HG03060 (cell line): ENCODE measurements around the gene C16orf74.

Source experiments
- ATAC-seq: cut with Tn5 transposase; IDR thresholded peaks from one replicate; pipeline ENCODE4 v1.9.1; 2021; ENCODE audit warnings: low read depth, moderate number of reproducible peaks; ENCODE audit not compliant: unreplicated experiment

Gene C16orf74

DNA sequence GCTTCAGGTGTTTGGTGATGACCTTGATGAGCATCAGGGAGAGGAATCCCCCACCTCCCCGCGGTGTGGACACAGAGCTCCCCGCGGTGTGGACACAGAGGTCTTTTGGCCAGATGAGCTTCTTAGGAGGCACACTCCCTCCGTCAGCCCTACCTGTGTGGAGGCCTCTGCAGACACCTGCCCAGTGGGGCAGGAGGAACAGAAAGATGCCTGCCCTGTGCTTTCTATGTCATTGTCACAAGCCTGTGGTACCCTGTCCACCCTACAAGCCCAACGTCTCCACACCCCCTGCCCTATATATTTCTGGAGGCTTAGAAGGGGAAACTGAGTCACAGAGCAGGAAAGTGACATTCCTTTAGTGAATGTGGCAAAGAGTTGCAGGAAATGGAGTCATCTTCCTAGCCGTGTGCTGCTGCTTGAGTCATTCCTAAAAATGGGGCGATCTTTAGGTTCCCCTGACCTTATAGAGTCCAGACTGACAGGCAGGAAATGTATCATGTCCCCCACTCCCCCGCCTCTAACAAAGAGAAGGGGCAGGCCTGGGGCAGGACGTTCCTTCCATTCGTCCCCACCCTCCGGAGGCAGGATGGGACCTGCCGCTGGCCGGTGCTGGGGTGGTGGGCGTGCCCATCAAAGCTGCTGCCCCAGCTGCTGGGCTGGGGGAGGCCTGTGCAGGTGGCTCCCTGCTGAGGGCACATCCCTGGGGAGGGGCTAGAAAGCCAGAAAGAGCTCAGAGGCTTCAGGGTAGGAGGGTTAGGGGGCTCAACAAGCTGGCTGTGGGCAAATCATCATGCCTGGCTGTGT is 1.0 kb upstream of the C16orf74 start:
- ATAC-seq: no peak

DNA sequence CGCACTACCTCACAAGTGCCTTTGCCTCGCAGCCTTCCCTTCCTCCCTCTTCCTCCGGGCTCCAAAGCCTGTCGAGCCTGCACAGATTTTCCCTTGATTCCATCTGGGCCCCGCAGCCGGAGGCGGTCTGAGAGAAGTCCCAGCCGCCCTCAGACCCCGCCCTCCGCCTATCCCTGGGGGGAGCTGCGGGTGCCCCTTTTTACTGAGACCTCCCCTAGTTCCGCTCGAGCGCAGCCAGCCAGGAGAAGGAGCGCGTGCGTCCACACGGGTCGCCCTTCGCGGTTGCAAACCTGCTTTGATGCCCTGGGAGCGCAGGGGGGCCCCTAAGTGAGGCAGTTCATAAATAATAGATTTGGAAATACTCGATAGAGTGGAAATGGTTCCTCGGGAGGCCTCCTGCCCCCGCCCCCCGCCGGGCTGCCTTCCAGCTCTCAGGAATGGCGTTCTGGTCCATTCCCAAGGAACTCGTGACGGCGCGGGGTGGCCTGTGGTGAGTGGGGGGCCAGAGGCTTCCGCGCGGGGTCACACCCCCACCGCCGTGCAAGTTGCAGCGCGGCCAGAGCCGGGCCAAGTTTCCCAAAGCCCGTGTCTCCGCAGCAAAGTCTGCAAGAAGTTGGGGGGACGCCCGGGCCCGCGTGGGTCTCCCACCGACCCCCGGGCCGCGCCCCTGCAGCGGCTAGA is 610 bp downstream of the C16orf74 start:
- ATAC-seq: no peak

DNA sequence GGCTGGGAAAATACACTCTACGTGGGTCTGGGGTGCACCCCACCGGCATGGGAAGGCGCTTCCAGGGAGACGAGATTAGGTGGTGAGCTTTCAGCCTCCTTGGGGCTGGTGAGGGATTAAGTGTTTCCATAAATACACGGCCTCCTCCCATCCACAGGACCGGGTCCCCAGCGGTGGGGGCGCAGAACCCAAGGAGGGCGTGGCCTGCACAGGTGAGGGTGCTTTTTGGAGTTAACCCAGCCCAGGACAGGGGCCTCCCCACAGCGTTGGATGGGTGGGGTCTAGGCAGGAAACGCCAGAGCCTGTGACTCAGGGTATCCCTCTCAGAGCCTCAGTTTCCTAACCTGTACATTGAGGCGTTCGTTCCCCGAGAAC is 1.1 kb downstream of the C16orf74 start:
- ATAC-seq: no peak

DNA sequence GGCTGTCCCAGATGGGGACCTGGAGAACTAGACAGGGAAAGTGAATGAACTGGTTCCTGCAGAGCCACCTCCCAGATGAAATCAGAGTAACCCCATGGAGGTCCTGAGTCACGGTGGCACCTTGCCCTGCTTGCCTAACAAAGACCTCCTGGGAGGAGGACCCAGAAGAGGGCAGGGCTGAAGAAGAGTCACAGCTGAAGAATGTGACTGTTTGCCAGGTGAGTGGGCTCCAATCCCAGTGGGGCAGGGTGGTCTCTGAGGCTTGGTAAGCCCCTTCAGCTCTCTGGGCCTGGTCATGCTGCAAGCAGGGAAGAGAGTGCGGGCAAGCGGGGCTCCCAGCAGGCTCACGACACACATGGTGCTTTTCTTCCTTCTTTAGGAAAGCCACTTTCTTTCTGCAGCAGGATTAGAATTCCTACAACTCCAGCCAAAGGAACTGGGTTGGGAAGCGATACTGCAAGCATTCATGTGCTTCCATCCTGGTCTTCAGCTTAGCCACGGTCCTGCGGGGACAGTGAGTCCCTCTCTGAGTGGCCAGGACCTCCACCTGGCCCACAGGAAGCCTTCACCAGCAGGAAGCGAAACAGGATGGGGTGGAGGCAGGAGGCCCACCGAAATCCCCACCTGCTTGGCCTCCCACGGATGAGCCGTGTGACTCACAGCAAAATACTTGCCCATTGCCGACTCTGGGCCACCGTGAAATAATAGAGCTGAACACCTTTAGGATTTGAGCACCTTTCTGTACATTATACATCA is 4.3 kb downstream of the C16orf74 start:
- ATAC-seq: no peak

DNA sequence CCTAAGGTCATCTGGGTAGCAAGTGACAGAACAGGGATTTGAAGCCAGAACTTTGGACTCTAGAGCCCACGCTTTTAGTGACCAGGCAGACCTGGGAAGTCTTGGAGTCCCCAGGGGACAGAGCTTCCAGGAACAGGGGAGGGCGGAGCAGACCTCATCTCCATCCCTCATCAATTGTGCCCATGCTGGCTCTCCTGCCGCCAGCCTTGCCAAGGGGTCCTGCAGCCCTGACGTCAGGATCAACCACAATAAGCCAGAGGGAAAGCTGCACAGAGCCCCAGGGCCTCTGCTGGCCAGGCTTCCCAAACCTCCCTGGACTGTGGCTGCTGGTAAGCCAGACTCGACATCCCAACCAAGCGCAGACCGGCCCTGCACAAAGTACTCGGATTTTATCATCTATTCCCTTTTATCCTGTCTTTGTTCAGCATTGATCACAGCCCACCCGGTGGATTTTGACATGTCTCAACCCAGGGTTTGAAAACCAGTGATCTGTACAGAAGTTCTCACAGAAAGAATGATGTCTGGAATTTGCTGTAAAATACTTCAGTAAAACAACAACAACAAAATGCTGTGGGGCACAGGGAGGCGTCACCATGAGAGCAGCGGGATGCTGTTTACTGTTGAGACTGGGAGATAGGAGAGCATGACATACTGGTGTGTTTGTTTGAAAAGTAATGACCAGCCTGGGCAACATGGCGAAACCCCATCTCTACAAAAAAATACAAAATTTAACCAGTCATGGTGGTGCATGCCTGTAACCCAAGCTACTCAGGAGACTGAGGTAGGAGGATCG is 11.8 kb downstream of the C16orf74 start:
- no peak for ATAC-seq

DNA sequence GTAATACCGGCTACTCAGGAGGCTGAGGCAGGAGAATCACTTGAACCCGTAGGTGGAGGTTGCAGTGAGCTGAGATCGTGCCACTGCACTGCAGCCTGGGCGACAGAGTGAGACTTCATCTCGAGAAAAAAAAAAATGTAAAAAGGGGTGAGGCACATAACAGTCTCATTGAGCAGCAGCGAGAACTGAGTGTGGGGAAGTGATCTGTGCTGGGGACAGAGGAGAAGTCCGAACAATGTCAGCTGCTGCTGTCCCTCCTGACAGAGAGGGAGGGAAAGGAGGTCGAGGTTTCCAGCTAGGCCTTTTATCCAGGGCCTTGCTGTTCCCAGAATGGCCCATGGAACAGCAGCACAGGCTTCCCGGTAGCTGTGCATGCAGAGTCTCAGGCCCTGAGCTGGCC is 14.0 kb downstream of the C16orf74 start:
- no peak for ATAC-seq

DNA sequence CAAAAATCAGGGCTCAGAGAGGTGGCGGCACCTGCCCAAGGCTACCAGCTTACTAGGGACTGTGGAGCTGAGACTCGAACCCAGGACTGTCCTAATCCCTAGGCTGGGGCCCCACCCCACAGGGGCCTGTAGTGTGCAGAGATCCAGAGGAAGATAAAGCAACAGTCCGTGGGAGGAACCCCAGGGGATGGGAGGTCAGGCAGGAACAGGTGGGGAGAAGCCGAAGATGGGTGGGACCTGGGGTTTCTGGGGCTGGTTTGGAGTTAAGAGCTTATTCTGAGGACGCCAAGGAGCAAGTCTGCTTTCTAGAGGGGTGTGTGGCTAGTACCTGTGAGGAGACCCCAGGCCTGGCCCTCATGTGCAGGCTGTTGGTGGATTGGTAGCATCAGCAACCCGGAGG is 14.9 kb downstream of the C16orf74 start:
- ATAC-seq: no peak

DNA sequence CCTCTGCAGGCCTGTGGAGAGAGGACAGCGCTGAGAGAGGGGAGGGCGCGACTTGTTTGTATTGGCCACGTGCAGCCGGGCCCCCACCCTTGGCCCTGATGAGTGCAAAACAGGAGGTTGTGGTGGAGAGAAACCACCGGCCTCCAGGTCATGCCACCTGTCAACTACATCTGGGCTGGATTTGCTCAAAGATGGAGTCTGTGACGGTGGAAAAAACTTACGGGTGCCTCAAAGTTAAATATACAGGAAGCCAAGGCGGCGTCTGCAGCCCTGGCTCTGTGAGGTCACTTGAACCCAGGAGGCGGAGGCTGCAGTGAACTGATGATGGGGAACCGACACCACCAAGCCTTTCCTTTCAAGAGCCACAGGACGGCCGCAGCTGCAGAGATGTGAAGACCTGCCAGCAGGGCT is 15.7 kb downstream of the C16orf74 start:
- peak; percentile 73 for ATAC-seq

DNA sequence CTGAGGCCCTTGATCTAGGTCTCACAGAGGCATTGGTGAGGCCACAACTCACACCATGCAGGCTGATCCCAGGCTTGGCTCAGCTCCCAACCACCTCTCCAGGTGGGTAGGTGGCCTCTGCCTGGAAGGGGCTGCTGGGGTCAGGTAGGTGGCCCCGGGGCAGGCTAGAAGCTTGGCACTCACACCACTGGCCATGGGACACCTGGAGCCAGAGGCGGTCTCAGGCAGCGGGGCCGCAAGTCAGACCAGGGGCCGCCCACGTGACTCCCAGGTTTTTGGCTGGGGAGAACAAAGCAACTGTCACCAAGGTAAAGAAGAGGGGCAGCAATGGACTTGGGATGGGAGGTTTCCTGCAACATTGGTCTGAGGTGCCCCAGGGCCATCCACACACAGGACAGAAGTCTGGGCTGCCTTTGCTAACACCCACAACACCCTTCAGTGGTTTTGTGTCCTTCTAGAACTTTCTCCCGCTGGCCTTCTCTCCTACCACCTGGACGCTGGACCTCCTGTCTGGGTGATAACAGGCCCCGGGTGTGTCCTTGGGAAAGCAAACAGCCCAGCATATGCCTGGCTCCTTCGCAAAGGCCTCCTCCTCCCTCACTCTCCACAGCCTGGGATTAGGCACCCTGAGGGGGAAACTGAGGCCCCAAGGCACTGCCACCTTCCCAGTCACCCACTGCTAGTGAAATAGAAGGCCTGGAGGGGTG is 16.4 kb downstream of the C16orf74 start:
- no peak for ATAC-seq

DNA sequence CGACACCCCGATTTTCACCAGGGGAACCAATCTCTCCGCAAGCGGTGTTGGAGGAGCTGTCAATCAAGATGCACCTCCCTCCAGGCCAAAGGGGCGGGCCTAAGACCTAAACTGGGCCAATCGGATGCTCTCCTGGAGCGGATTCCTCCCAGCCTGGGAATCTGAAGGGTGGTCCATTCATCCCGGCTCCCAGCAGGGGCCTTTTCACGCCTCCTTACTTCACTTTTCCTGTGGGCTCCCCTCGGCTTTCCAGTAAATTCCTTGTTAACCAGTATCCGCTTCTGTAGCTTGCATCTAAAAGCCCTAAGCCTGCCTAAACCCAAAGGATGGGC is 17.1 kb downstream of the C16orf74 start:
- no peak for ATAC-seq

DNA sequence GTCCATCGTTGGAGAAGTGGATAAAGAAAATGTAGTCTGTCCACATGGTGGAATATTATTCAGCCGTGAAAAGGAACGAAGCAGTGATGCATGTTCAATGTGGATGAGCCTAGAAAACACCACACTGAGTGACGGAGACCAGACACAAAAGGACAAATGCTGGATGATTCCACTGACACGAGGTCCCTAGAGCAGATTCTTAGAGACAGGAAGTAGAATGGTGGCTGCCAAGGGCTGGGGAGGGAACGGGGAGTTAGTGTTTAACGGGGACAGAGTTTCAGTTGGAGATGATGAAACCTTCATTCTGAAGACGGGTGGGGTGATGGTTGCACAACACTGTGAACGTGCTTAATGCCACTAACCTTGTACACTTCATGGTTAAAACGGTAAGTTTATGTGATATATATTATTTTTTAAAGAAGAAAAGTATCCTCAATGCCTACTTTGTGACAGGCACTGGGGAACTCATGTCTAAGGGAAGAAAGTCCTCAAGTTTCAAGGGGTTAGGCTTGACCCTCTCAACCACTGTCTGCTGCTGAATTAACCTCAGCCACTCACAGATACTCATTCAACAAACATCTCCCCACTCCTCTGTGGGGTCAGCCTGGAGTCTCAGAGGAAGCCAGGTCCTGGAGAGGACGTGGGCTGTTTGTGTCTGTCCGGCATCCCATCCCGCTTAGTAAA is 17.6 kb downstream of the C16orf74 start:
- no peak for ATAC-seq

DNA sequence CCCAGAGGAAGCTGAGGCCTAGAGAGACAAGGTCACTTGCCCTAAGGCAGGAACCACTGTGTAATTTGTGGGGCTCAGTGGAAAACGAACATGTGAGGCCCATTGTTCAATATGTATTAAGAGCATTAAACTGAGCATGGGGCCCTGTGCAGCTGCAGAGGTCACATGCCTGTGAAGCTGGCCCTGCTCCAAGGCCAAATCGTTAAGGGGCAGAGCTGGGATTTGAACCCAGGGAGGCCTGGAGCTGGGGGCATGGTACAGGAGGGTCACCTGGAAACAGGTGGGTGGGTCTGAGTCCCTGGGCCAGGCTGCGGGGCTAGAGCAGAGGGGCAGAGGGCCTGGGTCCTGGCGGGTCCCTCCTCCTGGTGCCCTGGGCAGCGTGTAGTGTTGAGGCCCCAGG is 19.7 kb downstream of the C16orf74 start:
- no peak for ATAC-seq

DNA sequence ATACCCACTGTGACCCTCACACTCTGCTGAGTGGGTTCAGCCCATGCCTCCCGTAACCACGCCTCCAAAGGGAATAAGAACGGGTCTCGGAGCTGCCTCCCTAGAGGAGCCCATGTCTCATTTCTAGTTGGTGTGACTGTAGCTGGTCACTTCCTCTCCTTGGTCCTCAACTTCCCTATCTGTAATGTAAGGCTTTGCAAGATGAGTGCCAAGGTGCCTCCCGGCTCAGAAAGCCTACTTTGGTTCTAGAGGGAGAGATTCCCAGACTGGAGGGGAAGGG is 20.8 kb downstream of the C16orf74 start:
- ATAC-seq: no peak

DNA sequence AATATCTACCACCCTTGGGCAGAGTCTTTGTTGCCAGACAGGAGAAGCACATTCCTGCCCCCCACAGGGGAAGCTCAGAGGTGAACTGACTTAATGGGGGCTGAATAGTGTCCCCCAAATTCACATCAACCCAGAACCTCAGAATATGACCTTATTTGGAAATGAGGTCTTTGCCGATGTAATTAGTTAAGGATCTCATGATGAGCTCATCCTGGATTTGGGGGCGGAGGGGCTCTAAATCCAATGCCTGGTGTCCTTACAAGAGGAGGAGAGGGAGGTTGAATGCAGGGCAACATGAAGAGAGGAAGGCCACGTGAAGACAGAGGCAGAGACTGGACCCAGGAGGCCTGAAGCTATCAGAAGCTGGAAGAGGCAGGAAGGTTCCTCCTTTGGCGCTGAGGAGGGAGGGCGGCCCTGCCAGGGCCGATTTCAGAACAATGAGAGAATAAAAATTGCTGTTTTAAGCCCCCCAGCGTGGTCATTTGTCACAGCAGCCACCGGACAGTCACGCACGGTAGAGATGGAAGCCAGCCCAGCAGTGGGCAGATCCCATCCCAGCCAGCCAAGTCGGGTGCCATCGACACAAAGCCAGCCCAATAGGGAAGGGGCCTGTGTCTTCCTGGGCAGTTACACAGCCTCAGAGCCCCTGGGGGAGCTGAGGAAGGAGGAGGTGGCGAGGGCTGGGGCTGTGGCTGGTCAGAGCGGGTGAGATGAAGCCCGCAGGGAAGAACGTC is 21.3 kb downstream of the C16orf74 start:
- no peak for ATAC-seq

DNA sequence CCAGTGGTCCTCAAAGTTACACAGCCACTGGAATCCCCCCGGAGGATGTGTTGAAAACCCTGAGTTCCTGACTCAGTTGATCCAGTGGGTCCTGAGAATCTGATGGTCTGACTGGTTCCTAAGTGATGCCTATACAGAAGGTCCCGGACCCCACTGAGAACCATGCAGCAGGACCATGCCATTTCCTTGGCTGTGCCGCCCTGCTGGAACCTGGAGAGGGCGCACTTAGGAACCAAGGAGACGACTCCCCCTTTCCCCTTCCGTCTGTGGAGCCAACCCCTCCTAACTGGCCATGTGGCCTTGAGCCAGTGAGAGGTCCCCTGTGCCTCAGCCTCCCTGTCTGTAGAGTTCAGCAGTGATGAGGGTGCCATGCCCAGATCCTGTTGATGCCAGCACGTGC is 22.0 kb downstream of the C16orf74 start:
- no peak for ATAC-seq

DNA sequence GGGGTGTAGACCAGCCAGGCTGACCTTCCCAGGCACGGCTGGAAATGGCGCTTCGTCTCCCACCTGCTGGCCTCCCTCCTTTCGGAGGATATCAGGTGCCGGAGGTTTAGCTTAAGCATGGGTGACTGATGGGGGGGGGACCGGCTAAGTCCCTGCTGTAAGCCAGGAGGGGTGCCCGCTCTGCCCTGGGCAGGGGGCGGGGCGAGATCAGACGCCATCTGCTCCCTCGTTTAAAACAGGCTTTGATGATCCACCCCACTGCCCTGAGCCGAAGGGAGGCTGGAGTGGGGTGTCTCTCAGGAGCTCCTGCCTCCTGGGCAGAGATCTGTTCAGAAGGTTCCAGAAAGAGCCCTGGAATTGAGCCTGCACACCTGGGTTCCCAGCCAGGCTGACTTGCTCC is 26.0 kb downstream of the C16orf74 start:
- no peak for ATAC-seq

DNA sequence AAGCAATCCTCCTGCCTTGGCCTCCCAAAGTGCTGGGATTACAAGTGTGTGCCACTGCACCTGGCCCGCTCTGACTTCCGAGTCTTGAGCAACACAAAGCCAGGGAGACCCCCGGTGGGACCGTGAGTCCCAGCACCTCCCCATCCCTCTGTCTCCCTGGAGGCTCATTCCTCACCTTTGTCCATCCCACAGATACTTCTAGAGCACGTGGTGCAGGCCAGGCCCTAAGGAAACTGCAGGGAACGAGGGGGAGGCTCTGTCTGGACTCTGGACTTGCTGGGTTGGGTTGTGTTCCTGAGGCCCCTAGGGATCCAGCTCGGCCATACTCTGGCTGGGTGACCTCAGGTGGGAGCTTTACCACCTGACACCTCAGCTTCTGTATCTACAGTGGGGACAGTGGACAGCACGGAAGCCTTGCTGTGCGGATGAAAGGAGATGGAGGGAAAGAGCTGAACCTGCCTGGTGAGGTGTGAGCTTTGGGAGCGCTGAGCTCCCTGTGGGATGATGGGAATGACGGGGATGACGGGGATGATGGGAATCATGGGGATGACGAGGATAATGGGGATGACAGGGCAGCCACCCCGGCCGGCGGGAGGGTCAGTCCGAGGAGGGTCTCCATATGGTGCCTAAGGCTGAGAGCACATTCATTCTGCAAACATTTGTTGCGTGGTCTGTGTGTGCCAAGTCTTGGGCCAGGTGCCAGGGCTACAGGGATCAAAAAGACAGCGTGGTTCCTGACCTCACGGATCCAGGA is 26.6 kb downstream of the C16orf74 start:
- ATAC-seq: no peak

DNA sequence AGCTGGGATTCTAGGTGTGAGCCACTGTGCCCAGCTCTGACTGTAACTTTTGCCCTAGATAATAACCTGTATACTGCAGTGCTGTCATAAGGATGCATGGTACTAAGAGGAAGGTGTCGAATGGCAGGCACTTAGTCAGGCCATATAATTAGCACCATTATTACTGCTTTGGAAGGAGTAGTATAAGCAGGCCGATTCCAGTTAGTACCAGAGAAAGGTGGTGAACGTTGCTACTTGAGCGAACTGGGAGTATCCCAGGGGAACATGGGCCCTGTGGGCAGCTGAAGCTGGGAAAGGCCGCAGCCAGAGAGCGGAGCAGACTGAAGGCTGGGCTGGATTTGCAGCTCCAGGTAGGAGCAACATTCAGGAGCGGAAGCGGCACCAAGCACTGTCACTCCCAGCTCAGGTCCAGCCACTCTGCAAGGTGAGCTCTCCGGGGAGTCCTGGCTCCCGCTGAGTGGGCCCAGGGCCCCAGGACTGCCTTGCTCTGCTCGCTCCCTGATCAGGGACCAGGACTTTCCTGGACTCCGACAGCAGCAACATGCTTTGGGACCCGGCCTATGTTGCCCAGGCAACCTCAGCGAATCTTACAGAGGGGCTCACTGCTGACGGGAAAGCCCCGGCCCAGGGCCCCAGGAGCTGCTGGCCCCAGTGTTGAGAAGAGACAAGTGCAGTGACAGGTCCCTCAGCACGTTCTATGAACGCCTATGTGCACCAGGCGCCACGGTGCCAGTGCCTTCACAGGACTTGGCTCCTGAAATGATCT is 28.6 kb downstream of the C16orf74 start:
- no peak for ATAC-seq
